ENCODE results near the gene TMIGD1. TPM values are rescaled to one million over a fixed set of nuclear protein-coding genes. Genes with fewer than 3 reads are reported as not detected.

TMIGD1 gene
- polyA plus RNA-seq, 1 of the 3 experiments (the other 2 are of a cell fraction): not detected

DNA sequence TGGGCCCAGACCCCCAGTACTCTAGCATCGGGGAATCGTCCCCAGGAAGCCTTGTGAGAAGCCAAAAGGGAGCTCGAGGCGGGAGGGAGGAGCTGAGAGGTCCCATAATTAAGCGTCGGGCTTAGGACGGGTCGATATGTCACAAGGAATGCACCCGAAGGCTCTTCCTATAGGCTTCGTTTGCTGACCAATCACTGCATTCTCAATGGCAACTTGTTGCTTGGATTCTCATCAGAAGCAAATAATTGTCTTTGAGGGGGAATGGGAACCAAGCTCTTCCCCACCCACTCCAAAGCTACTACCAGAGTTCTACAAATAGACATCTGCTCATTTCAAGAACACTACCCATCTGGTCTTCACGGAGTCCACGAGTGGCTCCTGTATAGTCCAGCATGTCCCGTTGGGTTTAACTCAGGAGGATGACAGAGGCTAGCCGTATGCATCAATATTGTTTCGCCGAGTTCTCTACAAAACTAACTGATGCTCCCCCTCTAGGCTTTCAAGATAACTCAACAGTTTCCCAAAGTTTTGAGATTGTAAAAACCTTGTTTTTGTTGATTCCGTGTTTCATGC, 41.5 kb downstream of the TMIGD1 start:
- Histone ChIP-seq H3K4me1 (ENCODE audit: control insufficient read depth in 1 of 2, insufficient read depth in 2 of 2, low read depth in 1 of 2, low read length in 1 of 2) (peaks cover 0 to 15% of the 10 kb centered on the region in 2 experiments; a peak in 2 of 4 replicates), H3K27ac (ENCODE audit: low read depth in 2 of 2, low read length in 1 of 2) (peak overlapping the region in 1 of 2 experiments; percentile 63; a peak in 2 of 4 replicates), H3K9me2 (no peaks in the 10 kb centered on the region), H3K36me3 (replicated peaks in 1 of 2; ENCODE audit: control insufficient read depth in 1 of 2, insufficient read depth in 2 of 2, low read length in 1 of 2) (peaks cover 16 to 18% of the 10 kb centered on the region in 2 experiments), H4K20me1 (ENCODE audit: insufficient read depth) (no peaks in the 10 kb centered on the region), H3F3A (replicated peaks; ENCODE audit: insufficient read depth) (no peaks in the 10 kb centered on the region), H3K9me3 (no peaks in the 10 kb centered on the region), H3K4me3 (ENCODE audit: low read depth in 2 of 2, low read length in 1 of 2) (peak overlapping the region; percentile 88 to 91), H3K27me3 (ENCODE audit: insufficient read depth) (no peaks in the 10 kb centered on the region), H2AFZ (ENCODE audit: low read depth) (peak overlapping the region; percentile 98), H3K4me2 (peak overlapping the region; percentile 74), H3K79me2 (ENCODE audit: insufficient read depth) (peaks cover 25% of the 10 kb centered on the region), H3K9ac (peak overlapping the region; percentile 80)
- CTCF ChIA-PET: interaction anchor here (1.8 kb wide), 1 partner anchor 44 kb away, joined by 7 read pairs; no protein-coding TSS in a partner anchor
- POLR2A ChIA-PET: interaction anchor here (1.5 kb wide), 1 partner anchor 188 kb away, joined by 4 read pairs; no protein-coding TSS in a partner anchor
- TF ChIP-seq, protein P1, sequence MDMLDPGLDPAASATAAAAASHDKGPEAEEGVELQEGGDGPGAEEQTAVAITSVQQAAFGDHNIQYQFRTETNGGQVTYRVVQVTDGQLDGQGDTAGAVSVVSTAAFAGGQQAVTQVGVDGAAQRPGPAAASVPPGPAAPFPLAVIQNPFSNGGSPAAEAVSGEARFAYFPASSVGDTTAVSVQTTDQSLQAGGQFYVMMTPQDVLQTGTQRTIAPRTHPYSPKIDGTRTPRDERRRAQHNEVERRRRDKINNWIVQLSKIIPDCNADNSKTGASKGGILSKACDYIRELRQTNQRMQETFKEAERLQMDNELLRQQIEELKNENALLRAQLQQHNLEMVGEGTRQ (IDR thresholded peaks at IDR 0.05; ENCODE audit: borderline replicate concordance, low read depth, low read length): no peak
- TF ChIP-seq CHD2 (IDR thresholded peaks at IDR 0.05; ENCODE audit: low read length, partially characterized antibody): no peak
- TF ChIP-seq GATA2 (CRISPR knock-in tag; IDR thresholded peaks at IDR 0.05): no peak
- TF ChIP-seq SMC3 (IDR thresholded peaks at IDR 0.05; ENCODE audit: low read depth, low read length): no peak
- TF ChIP-seq MEF2A (IDR thresholded peaks at IDR 0.05; ENCODE audit: borderline replicate concordance, low read depth): no peak
- TF ChIP-seq FOSL2 (IDR thresholded peaks at IDR 0.05; ENCODE audit: borderline replicate concordance, low read depth): no peak
- no peak for TF ChIP-seq TCF12 (IDR thresholded peaks at IDR 0.05)
- TF ChIP-seq, protein P2, sequence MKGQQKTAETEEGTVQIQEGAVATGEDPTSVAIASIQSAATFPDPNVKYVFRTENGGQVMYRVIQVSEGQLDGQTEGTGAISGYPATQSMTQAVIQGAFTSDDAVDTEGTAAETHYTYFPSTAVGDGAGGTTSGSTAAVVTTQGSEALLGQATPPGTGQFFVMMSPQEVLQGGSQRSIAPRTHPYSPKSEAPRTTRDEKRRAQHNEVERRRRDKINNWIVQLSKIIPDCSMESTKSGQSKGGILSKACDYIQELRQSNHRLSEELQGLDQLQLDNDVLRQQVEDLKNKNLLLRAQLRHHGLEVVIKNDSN (IDR thresholded peaks at IDR 0.05; ENCODE audit: borderline replicate concordance, low read depth): no peak
- no peak for TF ChIP-seq RFX5 (IDR thresholded peaks at IDR 0.05; ENCODE audit: low read length)
- no peak for TF ChIP-seq YY1 (IDR thresholded peaks at IDR 0.05; ENCODE audit: low read depth)
- TF ChIP-seq, protein P3, sequence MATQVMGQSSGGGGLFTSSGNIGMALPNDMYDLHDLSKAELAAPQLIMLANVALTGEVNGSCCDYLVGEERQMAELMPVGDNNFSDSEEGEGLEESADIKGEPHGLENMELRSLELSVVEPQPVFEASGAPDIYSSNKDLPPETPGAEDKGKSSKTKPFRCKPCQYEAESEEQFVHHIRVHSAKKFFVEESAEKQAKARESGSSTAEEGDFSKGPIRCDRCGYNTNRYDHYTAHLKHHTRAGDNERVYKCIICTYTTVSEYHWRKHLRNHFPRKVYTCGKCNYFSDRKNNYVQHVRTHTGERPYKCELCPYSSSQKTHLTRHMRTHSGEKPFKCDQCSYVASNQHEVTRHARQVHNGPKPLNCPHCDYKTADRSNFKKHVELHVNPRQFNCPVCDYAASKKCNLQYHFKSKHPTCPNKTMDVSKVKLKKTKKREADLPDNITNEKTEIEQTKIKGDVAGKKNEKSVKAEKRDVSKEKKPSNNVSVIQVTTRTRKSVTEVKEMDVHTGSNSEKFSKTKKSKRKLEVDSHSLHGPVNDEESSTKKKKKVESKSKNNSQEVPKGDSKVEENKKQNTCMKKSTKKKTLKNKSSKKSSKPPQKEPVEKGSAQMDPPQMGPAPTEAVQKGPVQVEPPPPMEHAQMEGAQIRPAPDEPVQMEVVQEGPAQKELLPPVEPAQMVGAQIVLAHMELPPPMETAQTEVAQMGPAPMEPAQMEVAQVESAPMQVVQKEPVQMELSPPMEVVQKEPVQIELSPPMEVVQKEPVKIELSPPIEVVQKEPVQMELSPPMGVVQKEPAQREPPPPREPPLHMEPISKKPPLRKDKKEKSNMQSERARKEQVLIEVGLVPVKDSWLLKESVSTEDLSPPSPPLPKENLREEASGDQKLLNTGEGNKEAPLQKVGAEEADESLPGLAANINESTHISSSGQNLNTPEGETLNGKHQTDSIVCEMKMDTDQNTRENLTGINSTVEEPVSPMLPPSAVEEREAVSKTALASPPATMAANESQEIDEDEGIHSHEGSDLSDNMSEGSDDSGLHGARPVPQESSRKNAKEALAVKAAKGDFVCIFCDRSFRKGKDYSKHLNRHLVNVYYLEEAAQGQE (IDR thresholded peaks at IDR 0.05; ENCODE audit: low read depth, low read length): no peak
- TF ChIP-seq, protein P4, sequence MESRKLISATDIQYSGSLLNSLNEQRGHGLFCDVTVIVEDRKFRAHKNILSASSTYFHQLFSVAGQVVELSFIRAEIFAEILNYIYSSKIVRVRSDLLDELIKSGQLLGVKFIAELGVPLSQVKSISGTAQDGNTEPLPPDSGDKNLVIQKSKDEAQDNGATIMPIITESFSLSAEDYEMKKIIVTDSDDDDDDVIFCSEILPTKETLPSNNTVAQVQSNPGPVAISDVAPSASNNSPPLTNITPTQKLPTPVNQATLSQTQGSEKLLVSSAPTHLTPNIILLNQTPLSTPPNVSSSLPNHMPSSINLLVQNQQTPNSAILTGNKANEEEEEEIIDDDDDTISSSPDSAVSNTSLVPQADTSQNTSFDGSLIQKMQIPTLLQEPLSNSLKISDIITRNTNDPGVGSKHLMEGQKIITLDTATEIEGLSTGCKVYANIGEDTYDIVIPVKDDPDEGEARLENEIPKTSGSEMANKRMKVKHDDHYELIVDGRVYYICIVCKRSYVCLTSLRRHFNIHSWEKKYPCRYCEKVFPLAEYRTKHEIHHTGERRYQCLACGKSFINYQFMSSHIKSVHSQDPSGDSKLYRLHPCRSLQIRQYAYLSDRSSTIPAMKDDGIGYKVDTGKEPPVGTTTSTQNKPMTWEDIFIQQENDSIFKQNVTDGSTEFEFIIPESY (IDR thresholded peaks at IDR 0.05; ENCODE audit: borderline replicate concordance, low read depth): no peak
- DNase-seq: no peak
- WGBS (ENCODE audit: low lambda C conversion rate): 59% methylated on average over 13 of the region's 17 CpGs
